ENCODE data around the gene MYCN.
"Not testable (repeated sequence)": the region's sequence is repeated elsewhere in the genome, so short reads cannot be mapped to it uniquely, and the experiment has no call there.

The MYCN gene

GRCh38 chr2:15939854-15940660 lies at the start of gene MYCN:
TSS of gene MYCN (plus strand) at chr2:15940550. CDS start at chr2:15942065, 1,515 bp downstream.
- peak; percentile 18 to 23 for DNase-seq (ENCODE audit: low read depth in 2 of 2)

DNA sequence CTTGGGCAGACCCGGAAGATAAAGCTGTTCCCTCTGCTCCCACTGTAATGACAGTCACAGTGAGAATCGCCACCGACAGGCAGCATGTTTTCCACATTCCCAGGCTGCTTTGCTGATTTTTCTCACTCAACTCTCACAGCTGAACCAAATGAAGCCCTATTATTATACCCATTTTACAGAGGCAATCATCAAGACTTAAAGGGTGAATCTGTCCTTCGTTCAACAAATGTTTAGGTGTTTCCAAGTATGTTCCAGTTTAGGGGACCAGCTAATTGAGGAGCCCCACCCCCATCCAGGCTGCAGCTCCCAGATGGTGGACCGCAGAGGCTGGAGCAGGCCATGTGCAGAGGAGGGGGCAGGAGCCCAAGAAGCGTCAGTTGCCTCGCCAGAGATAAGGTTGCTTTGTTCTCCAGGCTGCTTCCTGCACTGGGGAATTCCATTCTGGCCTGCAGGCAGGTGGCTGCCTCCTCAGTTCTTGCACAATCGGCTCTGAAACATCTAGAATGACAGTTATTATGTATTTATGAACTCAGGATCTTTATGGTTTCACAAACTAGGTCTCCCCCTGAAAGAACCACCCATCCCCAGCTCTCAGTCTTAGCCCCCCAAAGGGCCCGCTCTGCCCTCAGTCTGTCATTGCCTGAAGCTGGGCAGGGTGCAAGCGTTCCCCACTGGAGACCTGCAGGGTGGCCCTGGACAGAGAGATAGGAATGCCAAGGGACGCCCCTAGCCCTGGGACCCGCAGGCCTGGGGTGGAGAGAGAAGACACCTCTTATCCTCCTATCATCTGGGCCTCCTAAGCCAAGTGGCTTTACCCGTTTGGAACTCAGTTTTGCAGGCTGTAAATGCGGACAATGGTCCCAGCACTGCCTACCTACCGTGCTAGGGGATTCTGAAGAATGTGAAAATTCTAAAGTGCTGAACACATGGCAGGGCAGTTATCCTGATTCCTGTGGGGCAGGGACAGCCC lies 49.1 kb upstream of the MYCN start:
- no peak for DNase-seq (ENCODE audit: low read depth in 2 of 2)

DNA sequence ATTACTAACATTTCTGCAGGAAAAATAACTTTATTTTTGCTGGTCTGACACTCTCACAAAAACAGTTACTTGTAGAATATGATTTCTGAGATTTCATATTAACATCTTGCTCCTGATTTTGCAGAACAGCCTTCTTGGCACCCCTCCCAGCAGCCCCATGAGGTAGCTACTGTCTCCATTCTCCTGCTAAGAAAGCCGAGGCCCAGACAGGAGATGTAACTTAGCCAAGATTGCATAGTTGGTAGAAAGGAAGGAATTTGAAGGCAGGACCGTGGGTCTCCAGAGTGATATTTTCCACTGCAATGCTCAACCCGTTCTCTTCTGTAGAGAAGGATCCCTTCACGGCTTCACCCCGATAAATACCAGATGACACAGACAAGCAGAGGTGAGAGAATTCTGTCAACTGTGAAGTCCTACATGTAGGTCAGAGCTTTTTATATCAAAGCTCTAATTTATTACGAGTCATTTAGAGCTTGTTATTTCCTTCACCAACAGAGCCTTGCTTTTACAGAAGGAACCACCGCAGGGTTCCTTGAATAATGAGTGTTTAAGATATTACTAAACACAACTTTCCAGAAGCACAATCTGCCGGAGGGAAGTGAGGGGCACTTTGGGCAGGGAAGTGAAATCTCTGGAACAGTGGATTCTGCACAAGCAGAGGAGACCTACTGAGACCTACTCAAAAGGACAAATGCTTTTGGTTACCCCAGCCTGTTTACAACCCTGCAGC lies 48.0 kb upstream of the MYCN start:
- no peak for DNase-seq (ENCODE audit: low read depth in 2 of 2)

DNA sequence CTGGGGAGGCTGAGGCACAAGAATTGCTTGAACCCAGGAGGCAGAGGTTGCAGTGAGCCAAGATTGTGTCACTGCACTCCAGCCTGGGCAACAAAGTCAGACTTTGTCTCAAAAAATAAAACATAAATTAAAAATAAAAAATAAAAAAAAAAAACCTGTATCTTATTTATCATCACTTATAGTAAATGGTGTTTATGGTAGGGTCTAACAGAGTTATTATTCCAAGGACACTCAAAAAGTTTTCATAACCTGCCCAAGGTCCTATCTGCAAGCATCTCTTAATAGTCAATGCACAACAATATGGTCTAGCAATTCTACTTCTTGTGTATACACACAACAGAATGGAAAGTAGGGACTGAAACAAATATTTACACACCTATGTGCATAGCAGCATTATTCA lies 47.3 kb upstream of the MYCN start:
- no peak for DNase-seq (ENCODE audit: low read depth in 2 of 2)

DNA sequence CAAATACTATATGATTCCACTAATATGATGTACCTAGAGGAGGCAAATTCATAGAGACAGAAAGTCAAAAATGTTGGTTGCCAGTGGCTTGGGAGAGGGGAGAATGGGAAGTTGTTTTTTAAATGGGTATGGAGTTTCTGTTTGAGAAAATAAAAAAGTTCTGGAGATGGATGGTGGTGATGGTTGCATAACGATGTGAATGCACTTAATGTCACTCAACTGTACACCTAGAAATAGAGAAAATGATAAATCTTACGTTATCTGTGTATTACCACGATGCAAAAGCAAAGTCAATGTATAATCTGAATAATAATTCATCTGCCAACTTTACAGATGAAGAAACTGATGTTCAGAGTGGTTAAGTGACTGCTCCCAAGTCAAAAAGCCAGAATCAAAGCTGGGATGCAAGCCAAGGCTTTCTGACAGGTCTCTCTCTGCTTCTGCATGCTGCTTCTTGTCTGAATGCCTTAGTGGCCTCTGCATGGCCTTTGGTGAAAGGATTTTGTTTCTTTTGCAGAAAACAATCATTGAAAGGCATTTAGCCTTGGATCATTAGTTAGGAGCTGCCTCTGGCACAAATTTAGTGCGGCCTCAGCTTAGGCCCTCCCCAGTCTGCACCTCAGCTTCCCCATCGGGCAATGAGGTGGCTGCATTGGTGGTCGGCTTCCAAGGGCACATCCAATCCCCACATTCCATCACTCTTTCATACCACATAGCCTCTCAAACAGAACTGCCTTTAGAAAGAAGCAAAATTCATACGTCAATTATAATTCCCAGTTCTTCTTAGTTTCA lies 46.5 kb upstream of the MYCN start:
- no peak for DNase-seq (ENCODE audit: low read depth in 2 of 2)

- no peak for DNase-seq (ENCODE audit: low read depth in 2 of 2)
These were observed 45.7 kb upstream of the MYCN start for GRCh38 chr2:15894481-15895144.

DNA sequence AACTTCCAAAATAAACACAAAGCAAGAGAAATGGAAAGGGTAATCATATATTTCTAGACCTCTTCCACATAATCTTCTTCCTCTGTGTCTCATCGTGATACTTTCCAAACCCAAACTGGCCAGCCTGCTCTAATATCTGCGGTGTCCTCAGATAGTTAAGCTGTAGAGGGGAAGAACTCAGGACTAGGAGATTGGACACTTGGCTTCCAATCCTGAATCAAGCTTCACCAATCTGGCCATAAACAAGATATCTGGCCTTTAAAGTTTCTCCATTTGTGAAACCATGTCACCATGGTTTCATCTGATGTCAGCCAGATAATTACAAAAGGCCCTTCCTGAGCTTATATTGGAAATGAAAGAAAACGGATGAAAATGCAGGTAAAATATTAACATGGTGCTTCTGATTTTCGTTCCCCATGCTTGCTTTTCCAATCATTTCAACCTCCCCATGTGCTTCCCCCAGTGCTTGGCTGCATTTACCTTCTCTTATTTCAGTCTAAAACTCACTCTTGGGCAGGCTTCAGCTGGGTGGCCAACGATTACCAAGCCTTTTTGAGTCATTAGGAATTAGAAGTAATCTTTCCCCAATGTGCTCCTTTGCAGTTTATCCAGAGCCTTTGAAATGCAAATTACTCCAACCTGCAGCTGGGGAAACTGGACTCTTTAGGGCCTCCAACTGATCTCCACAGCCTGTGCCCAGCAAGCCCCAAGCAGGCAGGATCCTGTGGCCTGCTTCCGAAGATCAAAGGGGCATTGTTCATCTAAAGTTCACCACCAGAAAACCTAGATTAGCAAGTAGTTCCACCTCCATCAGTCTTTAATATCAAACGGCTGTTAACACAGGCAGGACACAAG lies 44.5 kb upstream of the MYCN start:
- no peak for DNase-seq (ENCODE audit: low read depth in 2 of 2)

DNA sequence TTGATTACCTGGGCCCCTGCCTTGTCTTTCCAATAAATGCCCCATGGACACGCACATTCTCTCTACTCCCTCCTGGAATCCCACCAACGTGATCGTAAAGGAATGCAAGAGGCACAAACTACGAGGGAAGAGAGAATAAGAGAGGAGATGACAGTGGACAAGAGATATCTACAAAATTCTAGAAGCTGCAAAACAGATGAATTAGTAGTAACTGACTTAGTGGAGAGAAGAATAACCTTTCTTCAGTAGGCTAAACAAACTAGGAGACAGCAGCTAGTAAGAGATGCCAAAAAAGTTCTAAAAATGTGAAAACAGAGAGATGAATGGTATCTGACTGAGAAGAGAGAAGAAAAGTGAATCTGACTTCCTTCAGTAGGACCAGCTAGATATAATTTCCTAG lies 43.5 kb upstream of the MYCN start:
- DNase-seq (ENCODE audit: low read depth in 2 of 2): no peak

DNA sequence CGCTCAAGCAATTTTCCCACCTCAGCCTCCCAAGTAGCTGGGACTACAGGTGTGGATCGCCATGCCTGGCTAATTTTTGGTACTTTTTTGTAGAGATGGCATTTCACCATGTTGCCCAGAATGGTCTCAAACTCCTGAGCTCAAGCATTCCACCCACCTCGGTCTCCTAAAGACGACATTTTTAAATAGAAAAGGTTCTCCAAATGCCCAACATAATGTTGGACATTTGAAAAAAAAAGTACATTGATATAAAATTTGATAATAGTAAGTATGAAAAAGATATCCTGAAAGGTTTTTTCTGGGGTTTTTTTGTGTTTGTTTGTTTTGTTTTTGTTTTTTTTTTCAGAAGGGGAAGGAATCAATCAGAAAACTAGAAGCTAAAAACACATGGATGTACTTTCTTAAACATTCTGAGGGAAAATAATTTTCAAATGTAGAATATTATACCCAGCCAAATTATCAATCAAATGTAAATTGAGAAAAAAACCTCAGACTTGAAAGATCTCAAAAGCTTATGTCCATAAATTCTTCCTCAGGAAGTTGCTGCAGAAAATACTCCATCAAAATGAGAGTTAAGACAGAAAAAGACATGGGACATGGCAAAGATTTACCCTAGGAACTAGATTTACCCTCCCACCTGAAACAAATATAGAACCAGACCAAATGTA lies 42.8 kb upstream of the MYCN start:
- no peak for DNase-seq (ENCODE audit: low read depth in 2 of 2)

DNA sequence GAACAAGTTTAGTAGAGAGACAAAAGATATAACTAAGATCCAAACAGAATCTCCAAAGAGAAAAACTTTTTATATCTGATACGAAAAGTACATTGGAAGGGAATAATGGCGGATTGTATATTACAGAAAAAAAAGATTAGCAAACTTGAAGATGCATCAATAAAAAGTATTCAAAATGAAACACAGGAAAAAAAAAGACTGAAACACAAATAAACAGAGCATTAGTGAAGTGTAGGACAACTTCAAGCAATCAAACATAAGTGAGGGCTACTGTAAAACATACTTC lies 41.1 kb upstream of the MYCN start:
- DNase-seq (ENCODE audit: low read depth in 2 of 2): no peak

DNA sequence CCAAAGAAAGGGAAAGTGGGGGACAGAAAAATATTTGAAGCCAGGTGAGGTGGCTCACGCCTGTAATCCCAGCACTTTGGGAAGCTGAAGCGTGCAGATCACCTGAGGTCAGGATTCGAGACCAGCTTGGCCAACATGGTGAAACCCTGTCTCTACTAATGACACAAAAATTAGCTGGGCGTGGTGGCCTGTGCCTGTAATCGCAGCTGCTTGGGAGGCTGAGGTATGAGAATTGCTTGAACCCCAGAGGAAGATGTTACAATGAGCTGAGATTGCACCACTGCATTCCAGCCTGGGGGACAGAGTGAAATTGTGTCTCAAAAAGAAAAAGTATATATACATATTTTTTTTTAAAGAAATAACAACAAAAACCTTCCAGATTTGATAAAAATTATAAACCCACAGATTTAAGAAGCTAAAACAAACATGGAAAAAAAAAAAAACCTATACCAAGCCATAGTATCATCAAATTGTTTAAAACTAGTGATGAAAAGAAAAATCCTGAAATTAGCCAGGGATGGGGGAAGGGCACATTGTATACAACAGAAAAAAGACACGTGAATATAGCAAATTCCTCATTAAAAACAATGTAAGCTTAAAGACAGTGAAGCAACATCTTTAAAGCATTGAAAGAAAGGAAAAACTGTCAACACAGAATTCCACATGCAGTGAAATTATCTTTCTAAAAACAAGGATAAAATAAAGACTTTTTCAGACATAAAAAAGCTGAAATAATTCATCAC lies 40.4 kb upstream of the MYCN start:
- no peak for DNase-seq (ENCODE audit: low read depth in 2 of 2)

DNA sequence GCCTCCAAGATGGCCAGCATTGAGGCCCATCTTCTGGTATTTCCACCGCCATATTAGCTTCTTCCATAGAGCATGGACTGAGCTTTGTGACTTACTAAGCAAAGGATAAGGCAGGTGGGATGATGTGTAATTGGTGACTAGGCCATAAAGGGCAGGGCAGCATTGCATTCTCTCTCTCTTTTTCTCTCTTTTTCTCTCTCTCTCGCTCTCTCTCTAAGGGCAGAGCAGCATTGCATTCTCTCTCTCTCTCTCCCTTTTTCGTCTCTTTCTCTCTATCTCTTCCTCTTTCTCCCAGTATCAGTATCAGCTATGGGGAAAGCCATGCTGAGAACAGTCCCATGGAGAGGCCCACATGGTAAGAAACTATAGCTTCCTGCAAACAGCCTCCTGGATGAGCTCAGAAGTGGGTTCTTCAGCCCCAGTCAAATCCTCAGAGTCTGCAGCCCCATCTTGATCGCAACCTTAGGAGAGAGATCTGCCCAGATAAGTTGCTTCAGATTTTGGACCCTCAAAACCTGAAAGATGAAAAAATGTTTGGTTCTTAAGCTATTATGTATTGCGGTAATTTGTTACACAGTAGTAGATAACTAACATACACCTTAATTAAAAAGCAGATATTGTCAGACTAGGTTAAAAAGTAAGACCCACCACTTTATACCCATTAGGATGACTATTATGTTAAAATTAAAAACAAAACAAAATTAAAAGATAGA lies 39.1 kb upstream of the MYCN start:
- DNase-seq (ENCODE audit: low read depth in 2 of 2): no peak

DNA sequence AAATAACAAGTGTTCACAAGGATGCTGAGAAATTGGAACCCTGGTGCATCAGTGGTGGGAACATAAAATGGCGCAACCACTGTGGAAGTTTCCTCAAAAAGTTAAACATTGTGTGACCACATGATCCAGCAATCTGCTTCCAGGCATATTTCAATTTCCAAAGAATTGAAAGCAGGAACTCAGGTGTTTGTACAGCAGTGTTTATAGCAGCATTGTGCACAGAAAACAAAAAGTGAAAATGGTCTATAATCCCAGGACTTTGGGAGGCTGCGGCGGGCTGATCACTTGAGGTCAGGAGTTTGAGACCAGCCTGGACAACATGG lies 38.6 kb upstream of the MYCN start:
- DNase-seq (ENCODE audit: low read depth in 2 of 2): no peak

GRCh38 chr2:15903910-15904309 lies 36.4 kb upstream of the MYCN start:
- not testable (repeated sequence) for DNase-seq (ENCODE audit: low read depth in 2 of 2)

GRCh38 chr2:15905267-15905645 lies 35.1 kb upstream of the MYCN start:
- no peak for DNase-seq (ENCODE audit: low read depth in 2 of 2)

DNA sequence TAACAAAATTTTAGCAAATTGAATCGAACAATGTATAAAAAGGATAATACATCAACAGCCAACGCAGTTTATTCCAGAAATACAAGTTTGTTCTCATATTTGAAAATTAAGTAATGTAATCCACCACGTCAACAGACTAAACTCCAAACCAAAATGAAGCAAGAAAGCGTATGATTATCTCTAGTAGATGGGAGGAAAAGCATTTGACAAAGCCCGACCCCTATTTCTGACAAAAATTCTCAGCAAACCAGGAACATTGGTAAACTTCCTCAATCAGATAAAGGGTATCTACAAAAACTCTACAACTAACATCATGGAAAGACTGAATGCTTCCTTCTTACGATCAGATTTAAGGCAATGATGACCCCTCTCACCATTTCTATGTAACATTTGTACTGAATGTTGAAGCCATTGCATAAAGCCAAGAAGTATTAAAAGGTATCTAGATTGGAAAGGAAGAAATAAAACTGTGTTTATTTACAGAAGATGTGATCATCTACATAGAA lies 34.3 kb upstream of the MYCN start:
- DNase-seq (ENCODE audit: low read depth in 2 of 2): no peak

DNA sequence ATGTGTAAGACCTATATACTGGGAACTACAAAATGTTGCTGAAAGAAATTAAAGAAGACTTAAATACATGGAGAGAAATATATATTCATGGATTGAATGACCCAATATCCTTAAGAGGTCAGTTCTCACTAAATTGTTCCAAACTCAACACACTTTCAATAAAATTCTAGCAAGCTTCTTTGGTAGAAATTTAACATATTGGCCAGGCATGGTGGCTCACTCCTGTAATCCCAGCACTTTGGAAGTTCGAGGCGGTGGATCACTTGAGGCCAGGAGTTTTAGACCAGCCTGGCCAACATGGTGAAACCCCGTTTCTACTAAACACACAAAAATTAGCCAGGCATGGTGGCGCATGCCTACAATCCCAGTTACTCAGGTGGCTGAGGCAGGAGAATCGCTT lies 33.6 kb upstream of the MYCN start:
- no peak for DNase-seq (ENCODE audit: low read depth in 2 of 2)
